Measurements from ENCODE around the gene APRT. TPM values are rescaled to one million over a fixed set of nuclear protein-coding genes. Genes with fewer than 3 reads are reported as not detected.

The APRT gene
- total RNA-seq, 1 donor from 2014 or later, result 54.4 TPM

DNA sequence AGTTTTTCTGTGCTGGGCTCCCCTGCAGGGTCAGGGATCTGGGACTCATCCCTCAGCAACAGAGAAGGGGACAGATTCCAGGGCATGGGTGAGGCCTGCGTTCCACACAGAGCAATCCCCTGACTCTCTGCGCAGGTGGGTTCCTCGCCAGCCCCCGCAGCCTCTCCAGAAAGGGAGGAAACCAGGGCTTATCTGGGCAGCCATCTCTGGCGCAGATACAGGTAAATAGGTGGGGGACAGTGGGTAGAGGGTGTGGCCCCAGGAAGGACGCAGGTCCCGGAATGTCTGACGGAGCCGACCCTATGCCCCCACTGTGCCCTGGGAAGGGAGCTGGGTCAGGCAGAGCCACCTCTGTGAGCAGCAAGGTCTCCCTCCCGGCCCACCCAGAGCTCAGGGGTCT lies 49.9 kb downstream of the APRT start:
- Mint-ChIP-seq H3K36me3 (ENCODE audit: unreplicated experiment) (no peaks in the 10 kb centered on the region), H3K9me3 (ENCODE audit: unreplicated experiment) (no peaks in the 10 kb centered on the region), H3K27me3 (ENCODE audit: unreplicated experiment) (no peaks in the 10 kb centered on the region), H3K4me3 (ENCODE audit: unreplicated experiment) (no peak overlapping the region), H3K27ac (ENCODE audit: unreplicated experiment) (no peak overlapping the region), H3K4me1 (ENCODE audit: low read depth, unreplicated experiment) (peaks cover 7% of the 10 kb centered on the region)
- TF ChIP-seq CTCF (IDR thresholded peaks at IDR 0.05; ENCODE audit: partially characterized antibody, unreplicated experiment), result no peak
- DNase-seq, result no peak

DNA sequence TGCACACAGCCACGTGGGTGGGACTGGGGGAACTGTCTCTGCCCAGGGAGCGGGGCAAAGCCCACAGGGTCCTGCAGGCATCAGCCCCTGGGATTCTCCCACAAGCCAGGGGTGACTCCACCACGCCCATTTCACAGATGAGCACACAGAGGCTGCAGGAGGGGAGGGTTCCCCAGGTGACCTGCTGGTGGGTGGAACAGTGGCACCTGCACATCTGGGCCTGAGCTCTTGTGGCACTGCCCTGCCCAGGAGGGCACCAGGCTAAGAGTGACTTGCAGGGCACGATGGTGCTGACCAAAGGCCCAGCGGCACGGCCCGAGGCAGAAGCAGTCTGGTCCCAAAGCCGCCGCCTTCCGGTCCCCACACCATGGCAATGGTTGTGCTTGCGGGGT lies 50.6 kb downstream of the APRT start:
- Mint-ChIP-seq H3K4me3 (ENCODE audit: unreplicated experiment) (no peak overlapping the region), H3K27ac (ENCODE audit: unreplicated experiment) (no peak overlapping the region), H3K36me3 (ENCODE audit: unreplicated experiment) (no peaks in the 10 kb centered on the region), H3K27me3 (ENCODE audit: unreplicated experiment) (no peaks in the 10 kb centered on the region), H3K4me1 (ENCODE audit: low read depth, unreplicated experiment) (peaks cover 7% of the 10 kb centered on the region), H3K9me3 (ENCODE audit: unreplicated experiment) (no peaks in the 10 kb centered on the region)
- TF ChIP-seq CTCF (IDR thresholded peaks at IDR 0.05; ENCODE audit: partially characterized antibody, unreplicated experiment), result no peak
- DNase-seq, result no peak

DNA sequence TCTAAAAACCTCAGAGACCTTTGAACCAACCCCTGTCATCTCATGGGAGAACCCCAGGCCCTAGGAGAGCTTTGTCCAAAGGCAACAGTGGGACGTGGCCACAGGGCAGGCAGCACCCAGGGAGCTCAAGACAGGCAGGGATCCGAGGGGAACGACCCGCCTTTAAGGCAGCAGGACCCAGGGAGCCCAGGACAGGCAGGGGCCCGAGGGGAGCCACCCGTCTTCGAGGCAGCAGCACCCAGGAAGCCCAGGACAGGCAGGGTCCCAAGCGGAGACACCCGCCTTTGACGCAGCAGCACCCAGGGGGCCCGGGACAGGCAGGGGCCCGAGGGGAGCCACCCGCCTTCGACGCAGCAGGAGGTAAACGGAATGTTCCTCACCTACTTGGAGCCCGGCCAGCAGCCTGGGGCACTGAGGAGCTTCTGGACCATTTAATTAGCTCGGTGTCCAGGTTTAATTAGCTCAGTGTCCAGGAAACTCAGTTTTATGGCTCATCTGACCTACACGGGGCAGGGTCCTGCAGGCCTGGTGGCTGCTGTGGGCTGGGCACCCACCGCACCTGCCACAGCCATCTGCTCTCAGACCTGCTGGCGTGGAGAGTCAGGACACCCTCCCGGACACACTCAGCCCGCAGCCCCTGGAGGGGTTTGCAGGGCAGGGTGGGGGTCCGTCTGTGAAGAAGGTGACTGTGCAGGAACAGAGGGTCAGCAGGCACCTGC lies 51.1 kb downstream of the APRT start:
- Mint-ChIP-seq H3K9me3 (ENCODE audit: unreplicated experiment) (no peaks in the 10 kb centered on the region), H3K27me3 (ENCODE audit: unreplicated experiment) (no peaks in the 10 kb centered on the region), H3K36me3 (ENCODE audit: unreplicated experiment) (no peaks in the 10 kb centered on the region), H3K27ac (ENCODE audit: unreplicated experiment) (no peak overlapping the region), H3K4me3 (ENCODE audit: unreplicated experiment) (no peak overlapping the region), H3K4me1 (ENCODE audit: low read depth, unreplicated experiment) (peaks cover 7% of the 10 kb centered on the region)
- DNase-seq, result no peak
- no peak for TF ChIP-seq CTCF (IDR thresholded peaks at IDR 0.05; ENCODE audit: partially characterized antibody, unreplicated experiment)

GRCh38 chr16:88759976-88760350 lies 51.8 kb downstream of the APRT start:
- Mint-ChIP-seq H3K9me3 (ENCODE audit: unreplicated experiment) (no peaks in the 10 kb centered on the region), H3K27ac (ENCODE audit: unreplicated experiment) (no peak overlapping the region), H3K27me3 (ENCODE audit: unreplicated experiment) (peaks cover 2% of the 10 kb centered on the region), H3K4me3 (ENCODE audit: unreplicated experiment) (no peak overlapping the region), H3K4me1 (ENCODE audit: low read depth, unreplicated experiment) (peaks cover 7% of the 10 kb centered on the region), H3K36me3 (ENCODE audit: unreplicated experiment) (no peaks in the 10 kb centered on the region)
- no peak for DNase-seq
- TF ChIP-seq CTCF (IDR thresholded peaks at IDR 0.05; ENCODE audit: partially characterized antibody, unreplicated experiment), result no peak

Other genes with a start within 250 kb of the APRT start
- gene ZC3H18, start 241.5 kb downstream of the APRT start, total RNA-seq (ENCODE audit: unreplicated experiment), result 48.9 TPM
- gene IL17C, start 173.4 kb downstream of the APRT start, total RNA-seq (ENCODE audit: unreplicated experiment), result not detected
- gene CYBA, start 160.9 kb downstream of the APRT start, total RNA-seq (ENCODE audit: unreplicated experiment), result 28.7 TPM
- 227 TPM for gene MVD, start 148.8 kb downstream of the APRT start, total RNA-seq (ENCODE audit: unreplicated experiment)
- not detected for gene SNAI3, start 125.4 kb downstream of the APRT start, total RNA-seq (ENCODE audit: unreplicated experiment)
- 26.5 TPM for gene RNF166, start 105.5 kb downstream of the APRT start, total RNA-seq (ENCODE audit: unreplicated experiment)
- 32.4 TPM for gene CTU2, start 105.4 kb downstream of the APRT start, total RNA-seq (ENCODE audit: unreplicated experiment)
- 12.3 TPM for gene PIEZO1, start 26.7 kb downstream of the APRT start, total RNA-seq (ENCODE audit: unreplicated experiment)
- gene CDT1, start 8.1 kb downstream of the APRT start, total RNA-seq (ENCODE audit: unreplicated experiment), result 5.6 TPM
- 31.7 TPM for gene GALNS, start 45.0 kb upstream of the APRT start, total RNA-seq (ENCODE audit: unreplicated experiment)
- gene TRAPPC2L, start 45.2 kb upstream of the APRT start, total RNA-seq (ENCODE audit: unreplicated experiment), result 50.6 TPM
- gene PABPN1L, start 54.7 kb upstream of the APRT start, total RNA-seq (ENCODE audit: unreplicated experiment), result 3.9 TPM
- 126 TPM for gene CBFA2T3, start 165.3 kb upstream of the APRT start, total RNA-seq (ENCODE audit: unreplicated experiment)

All from glutamatergic neuron (in vitro differentiated cells).